HepG2 (cell line): ENCODE measurements around the gene AKAP10. TPM values are rescaled to one million over a fixed set of nuclear protein-coding genes. Genes with fewer than 3 reads are reported as not detected.

ENCODE experiments used
- ATAC-seq: fragments of 200-7000 bp; cut with Tn5 transposase; 3 replicates; pipeline ENCODE4 v1.9.1; 2020; ENCODE audit warnings: mild to moderate bottlenecking, moderate library complexity
- BruUV-seq: library from RNA; stranded (reverse); fragments of 400-500 nt; replicated peaks from 2 replicates; lab custom pipeline; 2021; lab: Mats Ljungman, UMichigan
- CTCF ChIA-PET: fragments of 300-600 bp; formaldehyde crosslinking; extraction: SDS; loops from one replicate; lab custom pipeline; 2021; ENCODE audit warnings: low total read pairs, inconsistent platforms, low intra/inter-chr PET ratio; lab: Yijun Ruan, JAX
- POLR2A ChIA-PET: fragments of 350-600 bp; sonication (Branson Sonifier 250); formaldehyde crosslinking; loops from one replicate; lab custom pipeline; 2020; ENCODE audit warnings: antibody characterized with exemption, inconsistent platforms; lab: Yijun Ruan, JAX
- DNase-seq: peaks from one replicate; pipeline ENCODE4 v3.0.0-alpha.2; 2015; ENCODE audit warnings: low spot score
- FAIRE-seq: peaks from 3 replicates; lab custom pipeline; 2011; peaks lifted over from hg19 to GRCh38; lab: Jason Lieb, UNC
- H2AFZ ChIP-seq: one replicate; pipeline ENCODE4 v1.6.1; 2011; ENCODE audit warnings: low read length, inconsistent platforms
- H3K27ac ChIP-seq: fragments of 300-600 bp; 3 replicates; pipeline ENCODE4 v1.8.0; 2011; ENCODE audit warnings: mixed run types, mild to moderate bottlenecking, mixed read lengths, low read length, inconsistent platforms; ENCODE audit not compliant: insufficient read depth; ENCODE audit errors: extremely low read length
- H3K27me3 ChIP-seq, 2 experiments: fragments of 200-600 bp in 1 of 2; 2 replicates in 1 of 2; 3 replicates in 1 of 2; pipeline versions ENCODE4 v1.6.0 to v1.8.0; 2011; ENCODE audit warnings: low read length in 2 of 2, mild to moderate bottlenecking in 2 of 2, moderate library complexity in 2 of 2, inconsistent platforms in 1 of 2; ENCODE audit not compliant: insufficient read depth in 2 of 2, control insufficient read depth in 1 of 2
- H3K36me3 ChIP-seq, 2 experiments: fragments of 200-600 bp in 1 of 2; replicated peaks in 1 of 2; 2 replicates in 1 of 2; 3 replicates in 1 of 2; pipeline versions ENCODE4 v1.5.1 to v1.8.0; 2011; ENCODE audit warnings: low read length in 2 of 2, inconsistent platforms in 1 of 2; ENCODE audit not compliant: insufficient read depth in 2 of 2, control insufficient read depth in 1 of 2
- H3K4me1 ChIP-seq: 2 replicates; pipeline ENCODE4 v1.5.1; 2012; ENCODE audit warnings: low read length, inconsistent platforms; ENCODE audit not compliant: insufficient read depth
- H3K4me2 ChIP-seq: 2 replicates; pipeline ENCODE4 v1.6.0; 2011; ENCODE audit warnings: low read depth, low read length, inconsistent platforms
- H3K4me3 ChIP-seq, 3 experiments: fragments of 200-600 bp in 1 of 3; sonication (generic), shearing (Covaris generic) in 1 of 3; replicated peaks in 1 of 3; 2 replicates each; pipeline ENCODE4 v1.5.1; 2011 to 2016; ENCODE audit warnings: low read length in 3 of 3, inconsistent platforms in 2 of 3, low read depth in 2 of 3, mild to moderate bottlenecking in 2 of 3, control low read depth in 1 of 3, mixed read lengths in 1 of 3; ENCODE audit not compliant: insufficient read depth in 1 of 3
- H3K79me2 ChIP-seq: one replicate; pipeline ENCODE4 v1.6.1; 2011; ENCODE audit warnings: low read length, inconsistent platforms; ENCODE audit not compliant: insufficient read depth
- H3K9ac ChIP-seq: 2 replicates; pipeline ENCODE4 v1.6.0; 2011; ENCODE audit warnings: mild to moderate bottlenecking, low read depth, low read length, inconsistent platforms; ENCODE audit not compliant: insufficient read depth
- H3K9me3 ChIP-seq: 2 replicates; pipeline ENCODE4 v1.5.1; 2012; ENCODE audit warnings: mild to moderate bottlenecking, low read length
- H4K20me1 ChIP-seq: 2 replicates; pipeline ENCODE4 v1.6.0; 2011; ENCODE audit warnings: inconsistent platforms, mild to moderate bottlenecking, low read length, moderate library complexity; ENCODE audit not compliant: insufficient read depth
- BCL6 ChIP-seq: IDR thresholded peaks from 2 replicates; pipeline ENCODE4 v1.6.1; 2016; ENCODE audit warnings: missing genetic modification reagents, missing compliant biosample characterization
- CHD4 ChIP-seq: fragments of 200-600 bp; sonication (generic); IDR thresholded peaks from 2 replicates; pipeline ENCODE4 v1.7.0; 2017; ENCODE audit warnings: mild to moderate bottlenecking, low read length, borderline replicate concordance
- EP300 ChIP-seq, 3 experiments: sonication (generic) in 1 of 3; formaldehyde crosslinking in 1 of 3; IDR thresholded peaks; 2 replicates each; pipeline versions ENCODE4 v1.5.1 to v1.6.1; 2011 to 2020; ENCODE audit warnings: low read depth in 2 of 3, low read length in 2 of 3, borderline replicate concordance in 1 of 3, improper control_type of control experiment in 1 of 3, mild to moderate bottlenecking in 1 of 3, missing genetic modification reagents in 1 of 3, moderate library complexity in 1 of 3
- HNF4A ChIP-seq: sonication (generic); formaldehyde crosslinking; IDR thresholded peaks from 2 replicates; pipeline ENCODE4 v1.4.0; 2020; ENCODE audit warnings: missing genetic modification reagents
- MEF2D ChIP-seq: sonication (generic); formaldehyde crosslinking; IDR thresholded peaks from 2 replicates; pipeline ENCODE4 v1.5.1; 2020; ENCODE audit warnings: mild to moderate bottlenecking, missing genetic modification reagents
- ZFY ChIP-seq: sonication (generic); formaldehyde crosslinking; IDR thresholded peaks from 2 replicates; pipeline ENCODE4 v1.4.0; 2020; ENCODE audit warnings: missing genetic modification reagents
- ZNF256 ChIP-seq: sonication (generic); formaldehyde crosslinking; conservative IDR thresholded peaks from 2 replicates; pipeline ENCODE4 v1.4.0; 2020; ENCODE audit warnings: missing genetic modification reagents
- ZNF30 ChIP-seq: sonication (generic); formaldehyde crosslinking; IDR thresholded peaks from 2 replicates; pipeline ENCODE4 v1.5.0; 2020; ENCODE audit warnings: mild to moderate bottlenecking, missing genetic modification reagents
- in situ Hi-C: cut with HindIII; loops from 2 replicates; pipeline ENCODE4 v1.10.0; 2017; ENCODE audit warnings: low pct_unique_long_range_greater_than_20kb; ENCODE audit not compliant: extremely low pct_ligation_motif_present
- intact Hi-C: fragments of 100-400 bp; cut with micrococcal nuclease; formaldehyde crosslinking; loops from one replicate; pipeline ENCODE4 v1.10.0; 2022; ENCODE audit not compliant: unreplicated experiment
- polyA plus RNA-seq, 8 experiments: library from polyadenylated mRNA; depleted of rRNA in 3 of 8; stranded (reverse) in 7 of 8; unstranded in 1 of 8; fragments of >200 nt; fragmentation: Illumina TruSeq in 4 of 8; extraction: Trizol in 4 of 8; gene quantifications; 2 replicates each; pipeline versions ENCODE4 v1.2.1 to v1.2.3, GENCODE V29; 2011 to 2016; ENCODE audit warnings: low read depth in 4 of 8, missing spikeins in 1 of 8, mixed read lengths in 1 of 8; ENCODE audit not compliant: insufficient read depth in 1 of 8
- total RNA-seq, 5 experiments: library from RNA; depleted of rRNA; stranded (reverse); fragments of >200 nt; fragmentation: Illumina TruSeq; extraction: Trizol; gene quantifications; 2 replicates each; pipeline ENCODE4 v1.2.3, GENCODE V29; 2016; ENCODE audit warnings: low read depth in 1 of 5
- TF ChIP-seq, protein P1 (sequence below): sonication (generic); formaldehyde crosslinking; IDR thresholded peaks from 2 replicates; pipeline ENCODE4 v1.5.0; 2020; ENCODE audit warnings: missing genetic modification reagents
- TF ChIP-seq, protein P2 (sequence below): IDR thresholded peaks from 2 replicates; pipeline ENCODE4 v1.6.1; 2016; ENCODE audit warnings: missing compliant biosample characterization, missing genetic modification reagents, borderline replicate concordance
- TF ChIP-seq, protein P3 (sequence below): IDR thresholded peaks from 2 replicates; pipeline ENCODE4 v1.6.1; 2012; ENCODE audit warnings: low read depth, low read length, improper control_type of control experiment
- TF ChIP-seq, protein P4 (sequence below): sonication (generic); formaldehyde crosslinking; IDR thresholded peaks from 2 replicates; pipeline ENCODE4 v1.4.0; 2020; ENCODE audit warnings: mild to moderate bottlenecking, missing genetic modification reagents, borderline replicate concordance

The AKAP10 gene
- total and polyA plus RNA-seq, 2 of the 13 experiments (the other 11 are each of a cell fraction or from before 2014, with no cell fraction given) = 17.6 to 21.7 TPM

DNA sequence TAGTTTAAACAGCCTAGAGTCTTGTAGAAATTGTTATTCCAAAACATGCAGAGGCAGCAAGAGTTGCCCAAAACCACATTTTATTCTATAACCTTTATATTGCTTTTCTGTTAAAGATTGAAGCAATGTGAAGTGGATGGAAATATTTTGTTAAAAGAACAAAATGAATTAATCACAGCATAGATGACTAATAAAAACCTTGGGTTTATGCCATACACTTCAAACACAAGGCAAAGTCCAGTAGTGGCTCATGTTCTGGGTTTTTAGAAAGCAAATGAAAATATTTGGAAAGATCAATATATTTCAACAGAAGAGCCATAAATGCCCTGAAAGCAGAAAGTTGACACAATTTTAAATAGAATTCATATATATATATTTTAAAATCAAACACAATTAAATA, 73.2 kb downstream of the AKAP10 start:
- no TSS peak for BruUV-seq
- peaks cover 9 to 34% of the 10 kb centered on the region in 2 experiments for H3K36me3 ChIP-seq
- no peak overlapping the region for H3K4me2 ChIP-seq

More for the DNA sequence above, 73.2 kb downstream of the AKAP10 start:
- Histone ChIP-seq H4K20me1 (no peaks in the 10 kb centered on the region), H3K4me3 (no peak overlapping the region), H3K79me2 (no peaks in the 10 kb centered on the region), H3K4me1 (peaks cover 28% of the 10 kb centered on the region), H2AFZ (no peak overlapping the region)
- FAIRE-seq = no peak
- ChIA-PET POLR2A (no interaction called here), CTCF (no interaction called here)
- intact Hi-C loops = no loop called here
- TF ChIP-seq HNF4A (0 out of 2 replicates have a peak, but pooled peaks have one; percentile 13), ZNF30 (CRISPR knock-in tag) (no peak), BCL6 (0 out of 2 replicates have a peak, but pooled peaks have one; percentile 13), MEF2D (CRISPR knock-in tag) (no peak), ZNF256 (CRISPR knock-in tag) (no peak), ZFY (CRISPR knock-in tag) (no peak), CHD4 (no peak), EP300 (IDR thresholded peaks at IDR 0.05; ENCODE audit: low read depth in 2 of 2, low read length in 2 of 2) (0 out of 4 replicates have a peak, but pooled peaks of 1 of the 2 experiments have one; percentile 8), EP300 (CRISPR knock-in tag; IDR thresholded peaks at IDR 0.05; ENCODE audit: borderline replicate concordance) (no peak)
- TF ChIP-seq, protein P1, sequence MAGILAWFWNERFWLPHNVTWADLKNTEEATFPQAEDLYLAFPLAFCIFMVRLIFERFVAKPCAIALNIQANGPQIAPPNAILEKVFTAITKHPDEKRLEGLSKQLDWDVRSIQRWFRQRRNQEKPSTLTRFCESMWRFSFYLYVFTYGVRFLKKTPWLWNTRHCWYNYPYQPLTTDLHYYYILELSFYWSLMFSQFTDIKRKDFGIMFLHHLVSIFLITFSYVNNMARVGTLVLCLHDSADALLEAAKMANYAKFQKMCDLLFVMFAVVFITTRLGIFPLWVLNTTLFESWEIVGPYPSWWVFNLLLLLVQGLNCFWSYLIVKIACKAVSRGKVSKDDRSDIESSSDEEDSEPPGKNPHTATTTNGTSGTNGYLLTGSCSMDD = no peak
- TF ChIP-seq, protein P2, sequence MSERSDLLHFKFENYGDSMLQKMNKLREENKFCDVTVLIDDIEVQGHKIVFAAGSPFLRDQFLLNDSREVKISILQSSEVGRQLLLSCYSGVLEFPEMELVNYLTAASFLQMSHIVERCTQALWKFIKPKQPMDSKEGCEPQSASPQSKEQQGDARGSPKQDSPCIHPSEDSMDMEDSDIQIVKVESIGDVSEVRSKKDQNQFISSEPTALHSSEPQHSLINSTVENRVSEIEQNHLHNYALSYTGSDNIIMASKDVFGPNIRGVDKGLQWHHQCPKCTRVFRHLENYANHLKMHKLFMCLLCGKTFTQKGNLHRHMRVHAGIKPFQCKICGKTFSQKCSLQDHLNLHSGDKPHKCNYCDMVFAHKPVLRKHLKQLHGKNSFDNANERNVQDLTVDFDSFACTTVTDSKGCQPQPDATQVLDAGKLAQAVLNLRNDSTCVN (CRISPR knock-in tag) = no peak
- TF ChIP-seq, protein P3, sequence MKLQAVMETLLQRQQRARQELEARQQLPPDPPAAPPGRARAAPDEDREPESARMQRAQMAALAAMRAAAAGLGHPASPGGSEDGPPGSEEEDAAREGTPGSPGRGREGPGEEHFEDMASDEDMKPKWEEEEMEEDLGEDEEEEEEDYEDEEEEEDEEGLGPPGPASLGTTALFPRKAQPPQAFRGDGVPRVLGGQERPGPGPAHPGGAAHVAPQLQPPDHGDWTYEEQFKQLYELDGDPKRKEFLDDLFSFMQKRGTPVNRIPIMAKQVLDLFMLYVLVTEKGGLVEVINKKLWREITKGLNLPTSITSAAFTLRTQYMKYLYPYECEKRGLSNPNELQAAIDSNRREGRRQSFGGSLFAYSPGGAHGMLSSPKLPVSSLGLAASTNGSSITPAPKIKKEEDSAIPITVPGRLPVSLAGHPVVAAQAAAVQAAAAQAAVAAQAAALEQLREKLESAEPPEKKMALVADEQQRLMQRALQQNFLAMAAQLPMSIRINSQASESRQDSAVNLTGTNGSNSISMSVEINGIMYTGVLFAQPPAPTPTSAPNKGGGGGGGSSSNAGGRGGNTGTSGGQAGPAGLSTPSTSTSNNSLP = 0 out of 2 replicates have a peak, but pooled peaks have one; percentile 21
- TF ChIP-seq, protein P4, sequence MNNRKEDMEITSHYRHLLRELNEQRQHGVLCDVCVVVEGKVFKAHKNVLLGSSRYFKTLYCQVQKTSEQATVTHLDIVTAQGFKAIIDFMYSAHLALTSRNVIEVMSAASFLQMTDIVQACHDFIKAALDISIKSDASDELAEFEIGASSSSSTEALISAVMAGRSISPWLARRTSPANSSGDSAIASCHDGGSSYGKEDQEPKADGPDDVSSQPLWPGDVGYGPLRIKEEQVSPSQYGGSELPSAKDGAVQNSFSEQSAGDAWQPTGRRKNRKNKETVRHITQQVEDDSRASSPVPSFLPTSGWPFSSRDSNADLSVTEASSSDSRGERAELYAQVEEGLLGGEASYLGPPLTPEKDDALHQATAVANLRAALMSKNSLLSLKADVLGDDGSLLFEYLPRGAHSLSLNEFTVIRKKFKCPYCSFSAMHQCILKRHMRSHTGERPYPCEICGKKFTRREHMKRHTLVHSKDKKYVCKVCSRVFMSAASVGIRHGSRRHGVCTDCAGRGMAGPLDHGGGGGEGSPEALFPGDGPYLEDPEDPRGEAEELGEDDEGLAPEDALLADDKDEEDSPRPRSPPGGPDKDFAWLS = no peak
- TF ChIP-seq, all 625 proteins: peak for 4
- in situ Hi-C loops = no loop called here
- H3K27me3 ChIP-seq = no peaks in the 10 kb centered on the region
- H3K27ac ChIP-seq = peak overlapping the region; percentile 32
- no peaks in the 10 kb centered on the region for H3K9me3 ChIP-seq
- peak; percentile 8 for DNase-seq
- ATAC-seq = no peak
- no peak overlapping the region for H3K9ac ChIP-seq
